ENCODE measurements around the gene C11orf21.

The C11orf21 gene

DNA sequence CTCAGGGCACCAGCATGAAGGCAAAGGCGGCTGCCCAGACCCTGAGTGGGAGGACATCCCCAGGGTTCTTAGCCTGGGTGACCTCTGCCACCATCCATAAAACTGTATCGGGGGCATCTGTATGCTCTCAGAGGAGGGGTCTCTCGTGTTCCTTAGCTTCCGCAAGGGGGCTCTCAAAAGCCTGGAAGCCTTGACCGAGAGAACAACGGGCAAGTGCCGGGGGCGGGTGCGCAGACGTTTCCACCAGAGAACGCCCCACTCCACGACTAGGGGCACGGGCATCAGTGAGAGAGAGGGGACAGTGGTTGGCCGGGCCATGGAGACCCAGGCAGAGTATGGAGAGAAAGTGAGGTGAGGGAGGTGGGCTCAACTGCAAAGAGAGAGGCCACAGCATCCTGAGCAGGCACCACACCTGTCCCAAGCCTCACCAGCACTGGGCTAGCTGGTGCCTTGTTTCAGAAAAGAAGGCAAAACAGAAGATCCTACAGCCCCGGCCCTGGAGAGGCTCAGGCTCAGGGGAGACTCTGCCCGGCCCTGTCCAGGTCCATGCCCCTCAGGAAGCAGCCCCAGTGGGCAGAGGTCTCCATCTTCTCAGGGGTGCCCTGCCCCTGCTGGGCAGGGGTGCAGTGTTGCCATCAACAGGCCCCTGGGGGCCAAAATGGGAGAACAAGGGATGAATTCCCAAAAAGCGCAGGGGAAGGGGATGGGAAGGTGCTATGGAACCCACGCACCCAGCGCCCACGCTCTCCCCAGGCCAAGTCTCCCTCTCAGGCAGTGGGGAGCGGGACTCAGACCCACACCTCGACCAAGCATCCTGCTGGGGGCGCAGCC lies 6.0 kb upstream of the C11orf21 start:
- DNase-seq, result no peak

DNA sequence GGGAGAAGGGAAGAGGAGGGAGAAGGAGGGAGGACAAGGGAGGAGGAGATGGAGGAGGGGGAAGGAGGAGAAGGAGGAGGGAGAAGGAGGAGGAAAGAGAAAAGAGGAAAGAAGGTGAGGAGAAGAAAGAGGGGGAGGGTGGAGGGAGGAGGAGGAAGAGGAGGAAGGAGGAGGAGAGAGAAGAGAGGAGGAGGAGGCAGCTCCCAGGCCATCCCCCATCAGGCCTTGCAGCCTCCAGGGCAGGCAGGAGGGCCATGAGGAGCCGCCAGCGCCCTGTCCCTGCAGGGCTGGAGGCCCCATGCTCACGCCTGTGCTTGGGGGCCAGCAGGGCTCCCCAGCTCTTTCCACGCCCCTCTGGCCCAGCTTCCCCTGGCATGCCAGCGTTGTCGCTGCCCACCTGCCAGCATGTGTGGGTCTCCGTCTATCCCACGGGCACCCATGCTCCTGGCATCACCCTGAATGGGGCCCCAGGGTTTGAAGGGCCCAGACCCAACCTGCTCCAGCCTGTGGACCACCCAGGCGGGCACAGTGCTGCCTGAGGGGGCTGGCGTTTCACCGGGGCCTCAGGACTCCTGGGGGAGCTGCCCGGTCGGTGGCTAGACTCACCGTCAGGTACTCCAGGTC lies 5.3 kb upstream of the C11orf21 start:
- DNase-seq, result no peak

DNA sequence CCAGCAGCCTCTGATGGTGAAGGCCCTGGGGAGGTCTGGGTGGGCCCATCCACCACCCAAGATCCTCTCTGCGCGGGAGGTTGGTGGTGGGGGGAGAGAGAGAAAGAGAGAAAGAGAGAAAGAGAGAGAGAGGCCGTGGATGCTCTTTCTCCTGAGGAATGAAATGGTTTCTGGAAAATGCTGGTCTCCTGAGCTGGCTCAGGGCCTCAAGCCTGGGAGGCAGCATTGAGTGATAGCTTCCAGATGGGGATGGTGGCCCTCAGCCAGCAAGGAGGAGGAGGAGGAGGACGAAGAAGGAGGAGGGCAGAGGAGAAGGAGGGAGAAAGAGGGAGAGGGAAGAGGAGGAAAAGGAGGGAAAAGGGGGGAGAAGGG lies 4.7 kb upstream of the C11orf21 start:
- DNase-seq, result no peak

DNA sequence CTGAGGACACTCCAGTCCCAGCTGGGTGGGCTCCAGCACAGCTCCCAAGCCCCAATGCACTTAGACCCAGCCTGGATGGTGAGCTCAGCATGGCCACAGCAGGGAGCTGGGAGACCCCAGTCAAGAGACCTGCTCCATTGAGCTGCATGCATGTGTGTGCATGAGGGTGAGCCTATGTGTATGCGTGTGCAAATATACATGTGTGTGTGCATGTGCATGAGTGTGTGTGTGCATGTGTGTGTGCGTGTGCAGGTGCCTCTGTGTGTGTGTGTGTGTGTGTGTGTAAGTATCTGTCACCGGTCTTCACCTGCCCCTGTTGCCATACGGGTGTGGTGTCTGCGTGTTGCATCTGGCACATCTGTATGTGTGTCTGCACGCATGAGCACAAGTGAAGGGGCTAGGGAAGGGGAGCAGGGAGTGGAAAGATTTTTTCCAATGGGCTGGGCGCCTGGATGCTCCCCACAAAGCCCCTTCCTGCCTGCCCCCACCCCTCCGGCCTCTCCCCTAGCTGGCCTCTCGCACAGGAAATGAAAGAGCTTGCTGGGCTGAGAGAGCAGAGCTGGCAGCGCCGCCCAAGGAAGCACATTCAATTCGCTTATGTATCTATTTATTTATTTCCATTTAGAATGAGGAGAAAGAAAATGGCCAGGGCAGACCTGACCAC lies 4.2 kb upstream of the C11orf21 start:
- DNase-seq, result peak; percentile 48

DNA sequence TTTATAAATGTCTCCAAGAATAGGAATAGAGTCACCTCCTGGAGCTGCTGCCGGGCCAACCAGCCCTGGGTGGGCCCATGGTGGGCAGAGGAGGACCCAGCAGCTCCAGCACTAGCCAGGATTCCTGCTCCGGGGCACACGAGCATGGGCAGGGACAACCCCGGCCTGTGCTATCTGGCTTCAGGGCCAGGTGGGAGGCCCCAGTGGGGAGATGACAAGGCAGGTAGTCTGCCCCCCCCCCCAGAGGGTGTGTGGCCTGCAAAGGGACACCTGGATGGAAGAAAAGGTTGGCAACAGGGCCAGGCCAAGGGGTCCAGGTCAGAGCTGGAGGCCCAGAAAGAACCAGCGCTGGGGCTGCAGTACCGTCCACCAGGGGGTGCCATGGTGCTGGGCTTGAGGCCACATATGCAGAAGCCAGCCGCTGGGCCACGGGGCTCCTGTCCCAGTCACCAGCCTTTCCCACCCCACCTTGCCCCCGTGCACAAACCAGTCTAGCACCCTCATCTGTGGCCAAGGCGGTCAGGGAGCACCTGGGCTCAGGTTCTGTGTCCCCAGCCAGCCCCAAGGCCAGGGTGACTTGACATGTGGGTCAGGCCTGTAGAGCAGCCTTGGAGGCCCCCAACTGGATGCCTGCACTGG lies 3.5 kb upstream of the C11orf21 start:
- peak; percentile 90 for DNase-seq

DNA sequence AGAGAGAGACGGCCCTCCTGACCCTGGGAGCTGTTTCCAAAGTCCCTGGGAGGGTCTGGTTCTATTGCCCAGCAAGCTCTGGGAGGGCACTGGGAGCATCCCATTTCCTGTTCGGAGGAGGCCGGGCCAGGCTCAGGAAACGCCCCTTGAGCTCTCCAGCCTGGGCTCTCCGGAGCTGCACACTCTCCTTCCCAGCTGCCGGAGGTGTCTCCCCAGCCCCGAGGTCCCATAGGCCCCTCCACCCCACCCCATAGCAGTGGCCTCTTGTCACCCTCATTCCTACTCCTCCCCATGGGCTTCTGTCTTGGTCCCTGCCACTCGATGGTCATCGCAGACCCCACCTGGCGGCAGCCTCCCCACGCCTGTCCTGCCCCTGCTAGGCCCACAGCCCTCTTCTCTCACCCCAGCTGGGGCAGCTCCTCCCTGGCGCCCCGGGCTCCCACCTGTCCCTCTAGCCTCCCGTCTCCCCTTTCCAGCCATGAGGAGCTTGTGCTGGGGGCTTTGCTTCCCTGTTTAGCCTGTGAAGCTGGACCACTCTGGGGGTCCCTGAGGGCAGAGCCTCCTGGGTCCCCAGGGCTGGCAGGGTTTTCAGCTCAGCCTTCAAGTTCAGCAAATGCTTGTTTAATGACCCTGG lies 2.9 kb upstream of the C11orf21 start:
- DNase-seq, result no peak

DNA sequence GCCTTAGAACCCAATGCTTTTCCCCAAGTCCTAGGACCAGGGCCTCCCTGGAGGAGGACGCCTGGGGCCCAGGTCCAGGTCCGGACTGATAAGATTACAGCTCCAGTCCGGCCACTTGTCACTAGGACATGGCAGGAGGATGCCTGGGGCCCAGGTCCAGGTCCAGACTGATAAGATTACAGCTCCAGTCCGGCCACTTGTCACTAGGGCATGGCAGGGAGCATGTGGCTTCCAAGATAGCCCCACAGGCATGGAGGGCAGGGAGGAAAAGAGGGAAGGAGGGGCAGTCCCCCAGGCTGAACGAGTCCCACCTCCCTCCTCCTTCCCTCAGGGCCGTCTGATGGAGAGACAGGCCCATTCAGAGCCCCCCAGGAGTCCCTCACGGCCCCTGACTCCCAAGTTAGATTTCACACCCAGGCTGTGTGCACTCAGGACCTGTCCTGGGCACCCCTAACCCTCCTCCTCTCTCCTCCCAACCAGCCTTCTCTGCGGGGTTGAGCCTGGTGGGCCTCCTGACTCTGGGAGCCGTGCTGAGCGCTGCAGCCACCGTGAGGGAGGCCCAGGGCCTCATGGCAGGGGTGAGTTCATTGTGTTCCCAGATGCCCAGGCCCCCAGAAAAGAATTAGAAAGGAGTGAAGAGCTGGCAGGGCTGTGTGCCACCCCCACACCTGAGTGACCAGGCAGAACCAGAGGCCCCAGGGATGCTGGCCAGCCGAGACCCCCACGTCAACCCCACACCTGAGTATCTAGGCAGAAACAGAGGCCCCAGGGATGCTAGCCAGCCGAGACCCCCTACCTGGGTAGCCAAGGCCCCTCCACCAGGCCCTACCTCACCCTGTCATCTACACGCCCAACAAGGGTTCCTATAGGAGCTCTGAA lies 2.1 kb upstream of the C11orf21 start:
- no peak for DNase-seq

DNA sequence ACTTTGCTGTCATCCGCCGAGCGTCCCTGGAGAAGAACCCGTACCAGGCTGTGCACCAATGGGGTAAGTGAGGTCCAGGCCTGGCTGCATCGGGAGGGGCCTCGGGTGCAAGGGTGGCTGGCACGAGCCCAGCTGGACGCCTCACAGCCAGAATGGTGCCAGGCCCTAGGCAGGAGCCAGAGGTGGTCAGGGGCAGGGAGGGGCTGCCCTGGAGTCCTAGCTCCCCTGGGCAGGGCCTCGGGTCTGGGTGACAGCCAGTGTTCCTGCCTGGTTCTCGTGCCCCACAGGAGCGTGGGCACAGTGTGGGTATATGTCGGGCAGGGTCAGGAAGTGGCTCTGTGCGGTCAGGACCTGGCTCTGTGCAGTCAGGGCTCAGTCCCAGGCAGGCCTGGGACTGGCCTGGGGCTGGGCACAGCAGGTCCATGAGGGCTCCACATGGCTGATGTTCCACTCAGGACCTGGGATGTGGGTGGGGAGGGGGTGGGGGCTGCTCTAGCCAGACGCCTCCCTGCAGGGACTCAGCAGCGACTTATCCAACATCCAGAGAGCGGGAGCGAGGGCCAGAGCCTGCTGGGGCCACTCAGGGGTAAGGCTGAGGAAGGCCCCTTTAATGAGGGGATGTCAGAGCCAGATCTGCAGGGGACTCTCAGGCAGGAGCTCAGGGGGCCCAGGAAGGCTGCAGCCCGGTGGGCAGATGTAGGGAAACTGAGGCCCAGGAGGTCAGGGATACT lies 1.3 kb upstream of the C11orf21 start:
- DNase-seq, result peak; percentile 37

DNA sequence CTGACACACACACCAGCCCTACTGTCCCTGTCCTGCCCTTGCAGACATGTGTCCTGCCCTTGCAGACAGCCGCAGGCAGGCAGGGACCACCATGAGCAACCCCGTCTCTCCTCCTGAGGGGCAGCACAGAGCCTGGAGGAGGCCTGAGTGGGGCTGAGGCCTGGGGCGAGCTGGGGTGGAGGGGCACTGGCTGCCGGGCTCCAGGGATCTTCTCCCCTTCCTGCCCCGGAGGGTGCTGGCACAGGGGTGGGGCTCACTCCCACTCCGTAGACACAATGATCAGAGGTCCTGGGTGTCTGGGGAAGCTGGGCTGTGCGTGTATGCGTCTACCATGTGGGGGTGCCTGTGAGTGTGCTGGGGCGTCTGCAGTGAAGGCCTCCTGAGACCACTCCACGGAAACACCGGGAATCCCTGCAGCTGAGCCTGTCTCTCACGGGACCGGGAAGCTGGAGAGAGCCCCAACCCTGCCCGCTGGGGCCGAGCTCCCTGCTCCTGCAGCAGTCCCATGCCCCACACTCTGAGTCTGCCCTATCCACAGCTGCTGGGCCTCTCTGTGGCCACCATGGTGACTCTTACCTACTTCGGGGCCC lies 683 bp upstream of the C11orf21 start:
- peak; percentile 46 for DNase-seq

DNA sequence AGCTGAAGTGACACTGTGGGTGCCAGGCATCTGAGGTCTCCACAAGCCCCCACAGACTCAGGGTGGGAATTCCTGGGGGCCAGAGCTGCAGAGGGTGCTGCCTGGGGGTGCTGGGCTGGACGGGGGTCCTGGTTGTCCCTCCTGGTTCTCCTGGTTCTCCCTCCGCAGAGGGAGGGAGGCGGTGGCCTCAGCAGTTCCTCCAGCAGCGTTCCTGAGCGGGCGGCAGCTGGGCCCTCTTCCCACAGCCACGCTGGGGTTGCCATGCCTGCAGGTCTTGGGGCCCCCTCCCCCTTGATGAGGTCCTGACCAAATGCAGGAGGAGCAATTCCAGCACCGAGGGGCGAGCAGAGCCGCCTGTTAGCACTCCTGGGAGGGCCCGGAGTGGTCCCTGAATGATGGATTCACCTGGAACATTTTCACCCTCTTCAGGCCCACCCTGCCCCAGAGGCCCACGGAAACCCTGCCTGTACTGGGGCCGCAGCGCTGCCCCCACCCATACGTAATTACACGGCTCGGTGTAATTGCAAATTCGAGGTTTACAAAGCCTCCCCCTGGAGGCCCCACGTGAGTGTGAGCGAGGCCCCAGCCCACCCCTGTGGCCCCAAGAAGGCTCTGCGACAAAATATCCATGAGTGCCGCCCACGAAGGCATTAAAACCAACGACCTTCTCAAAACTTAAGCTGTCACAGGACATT lies 635 bp downstream of the C11orf21 start:
- peak; percentile 24 for DNase-seq

DNA sequence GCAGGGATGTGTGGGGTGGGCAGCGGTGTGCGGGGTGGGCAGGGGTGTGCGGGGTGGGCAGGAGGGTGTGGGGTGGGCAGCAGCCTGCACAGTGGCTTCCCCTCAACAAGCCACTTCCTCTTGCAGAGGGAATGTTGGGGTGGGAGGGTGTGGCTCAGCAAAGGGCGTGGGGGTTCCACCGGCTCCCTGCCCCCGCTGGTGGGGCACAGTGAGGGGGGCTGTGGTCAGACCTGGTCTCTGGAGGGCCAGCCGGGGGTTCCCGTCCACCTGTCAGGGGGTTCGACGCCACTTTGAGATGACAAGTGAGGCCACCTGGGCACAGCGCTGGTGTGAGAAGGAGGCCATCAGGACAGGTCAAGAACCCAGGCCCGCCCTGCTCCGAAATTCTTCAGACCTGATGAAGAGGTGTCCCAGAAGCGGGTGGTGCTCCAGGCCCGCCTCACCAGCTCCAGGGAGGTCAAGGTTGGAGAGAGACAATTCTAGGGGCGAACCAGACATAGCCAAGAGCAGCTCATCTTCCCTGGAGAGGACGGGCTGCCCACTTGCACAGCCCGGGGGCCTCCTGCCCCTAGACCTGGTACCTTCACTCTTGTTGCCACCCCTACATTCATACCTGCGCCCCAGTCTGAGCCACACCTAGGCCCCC lies 1.3 kb downstream of the C11orf21 start:
- peak; percentile 28 for DNase-seq

DNA sequence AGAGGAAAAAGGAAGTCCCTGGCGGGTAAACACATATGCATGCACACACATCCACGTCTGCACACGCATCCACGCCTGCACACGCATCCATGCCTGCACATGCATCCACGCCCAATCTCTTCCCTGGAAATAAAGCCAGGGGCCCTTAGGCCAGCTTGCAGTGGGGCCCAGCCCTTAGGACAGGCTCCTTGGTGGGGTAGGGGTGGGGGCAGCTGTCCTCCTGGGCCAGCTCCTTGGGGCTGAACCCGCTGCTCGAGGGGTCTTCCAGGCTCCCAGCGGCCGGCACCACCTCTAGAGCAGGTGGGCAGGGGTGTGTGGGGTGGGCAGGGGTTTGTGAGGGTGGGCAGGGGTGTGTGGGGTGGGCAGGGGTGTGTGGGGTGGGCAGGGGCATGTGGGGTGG lies 1.9 kb downstream of the C11orf21 start:
- DNase-seq, result no peak

DNA sequence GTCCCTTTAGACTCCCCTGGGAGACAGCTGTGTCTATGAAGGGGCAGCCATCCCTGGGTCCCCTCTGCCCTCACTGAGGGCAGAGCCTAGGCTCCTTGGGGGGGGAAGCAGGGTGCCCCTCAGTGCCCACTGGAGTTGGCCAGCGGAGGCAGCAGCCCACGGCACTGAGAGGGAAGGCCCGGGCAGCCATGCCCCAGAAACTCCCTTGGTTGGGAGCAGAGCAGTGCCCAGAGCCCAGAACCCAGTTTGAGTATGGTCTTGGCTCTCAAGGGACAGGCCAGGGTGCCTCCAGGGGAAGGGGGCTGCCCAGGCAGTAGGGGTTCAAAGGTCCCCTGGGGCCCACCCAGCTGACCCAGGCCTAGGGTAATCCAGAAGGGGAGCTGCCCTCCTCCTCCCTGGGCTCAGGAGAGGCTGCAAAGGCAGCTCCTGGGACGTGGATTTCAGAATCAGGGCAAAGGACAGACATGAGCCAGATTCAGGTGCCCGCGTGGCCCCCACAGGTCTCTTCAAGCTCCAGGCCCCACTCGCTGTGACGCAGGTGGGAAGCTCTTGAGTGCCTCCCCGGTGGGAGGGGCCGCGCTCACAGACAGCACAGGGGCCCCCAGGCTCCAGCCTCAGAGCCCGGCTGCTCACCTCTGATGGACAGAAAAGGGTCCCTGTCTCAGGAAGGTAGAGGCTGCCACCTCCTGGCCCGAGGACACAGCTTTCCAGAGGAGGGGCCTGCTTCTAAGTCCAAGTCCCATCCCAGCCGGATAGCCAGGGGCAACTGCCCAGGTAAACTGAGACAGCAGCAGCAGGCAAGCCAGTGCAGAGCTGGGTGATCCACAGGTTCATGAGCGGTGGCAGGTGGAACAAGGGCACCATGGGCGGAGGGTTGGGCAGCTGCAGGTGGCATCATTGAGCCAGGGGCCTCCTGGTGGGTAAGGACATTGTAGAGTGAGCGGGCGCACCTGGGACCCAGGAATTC lies 2.6 kb downstream of the C11orf21 start:
- DNase-seq, result peak; percentile 44

DNA sequence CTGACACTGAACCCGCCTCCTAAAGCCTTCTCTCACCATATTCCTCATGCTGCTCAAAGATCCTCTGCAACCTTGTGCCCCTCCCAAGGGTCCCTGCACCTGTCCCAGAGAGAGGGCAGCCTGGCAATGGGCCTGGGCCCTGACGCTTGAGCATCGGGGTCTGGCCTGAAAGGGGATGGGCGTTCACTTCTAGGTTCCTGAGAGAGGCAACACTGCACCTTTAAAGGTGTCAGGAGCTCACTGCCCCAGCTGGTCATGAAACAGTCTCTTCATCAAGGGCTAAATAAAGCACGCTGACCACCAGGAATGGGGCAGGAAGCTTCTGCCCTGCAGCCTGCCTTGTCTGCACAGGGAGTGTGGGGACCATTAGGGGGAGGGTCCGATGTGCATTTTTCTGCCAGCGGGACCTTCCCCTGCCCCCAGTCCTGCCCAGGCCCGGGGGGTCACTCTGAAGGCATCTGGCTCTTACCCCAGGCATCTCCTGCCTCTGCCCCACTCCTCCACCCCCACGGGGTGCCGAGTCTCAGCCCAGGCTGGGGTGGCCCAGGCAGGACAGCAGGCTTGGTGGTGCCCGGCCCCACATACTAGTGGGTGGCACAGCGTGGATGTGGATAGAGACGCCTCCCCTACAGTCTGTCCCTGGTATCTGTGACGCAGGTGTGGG lies 3.5 kb downstream of the C11orf21 start:
- DNase-seq, result no peak

DNA sequence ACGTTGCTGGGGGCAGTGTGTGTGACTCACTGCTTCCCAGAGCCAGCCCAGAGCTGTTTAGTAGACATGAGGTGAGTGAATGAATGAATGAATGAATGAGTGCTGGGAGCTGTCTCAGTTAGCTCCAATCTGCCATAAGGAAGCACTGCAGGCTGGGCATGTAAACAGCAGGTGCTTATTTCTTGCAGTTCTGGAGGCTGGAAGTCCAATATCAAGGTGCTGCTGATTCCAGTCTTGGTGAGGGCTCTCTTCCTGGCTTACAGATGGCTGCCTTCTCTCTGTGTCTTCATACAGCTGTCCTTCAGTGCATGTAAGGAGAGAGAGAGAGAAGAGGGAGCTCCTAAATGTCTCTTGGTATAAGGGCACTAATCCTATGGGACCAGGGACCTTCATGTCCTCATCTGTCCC lies 4.1 kb downstream of the C11orf21 start:
- DNase-seq, result no peak

DNA sequence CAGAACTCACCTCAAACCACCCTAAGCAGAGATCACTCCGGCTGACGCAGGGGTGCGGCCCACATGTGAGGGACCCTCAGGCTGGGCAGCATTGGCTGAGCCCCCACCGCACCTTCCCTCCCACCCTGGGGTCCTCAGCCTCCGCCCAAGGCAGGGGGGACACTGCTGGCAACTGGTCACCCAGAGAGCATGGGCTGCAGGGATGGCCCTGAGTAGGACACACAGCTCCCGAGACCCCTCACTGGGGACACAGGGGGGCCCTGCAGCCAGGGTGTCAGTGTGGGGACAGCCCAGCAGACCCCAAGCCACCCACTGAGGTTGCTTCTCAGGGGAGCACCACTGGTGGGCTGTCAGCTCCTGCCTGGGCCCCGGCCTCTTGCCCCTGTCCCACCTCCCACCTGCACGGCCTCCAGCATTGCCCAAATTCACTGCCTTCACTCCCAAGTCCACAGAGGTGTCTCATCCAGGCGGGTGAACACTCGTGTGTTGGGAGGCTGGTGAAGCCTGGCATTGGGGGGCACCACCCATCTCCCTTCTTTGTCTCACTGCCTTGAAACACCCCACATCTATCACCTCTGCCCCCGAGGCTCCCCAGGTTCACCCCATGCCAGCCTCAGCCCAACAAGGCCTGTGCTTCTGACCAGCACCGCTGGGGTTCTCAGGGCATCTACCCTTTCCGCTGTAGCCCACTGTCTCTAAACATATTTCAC lies 4.7 kb downstream of the C11orf21 start:
- DNase-seq, result no peak
